Stimulated activated naive CD8-positive, alpha-beta T cell treated with anti-CD3 and anti-CD28 coated beads, Interleukin-15, amount 100 ng/mL, for 72 hours (primary cell): ENCODE results near the gene CD300A.

Experiments
- ATAC-seq: fragments of 150-1000 bp; cut with Tn5 transposase; 2 replicates; pipeline ENCODE4 v1.10.0; 2021; ENCODE audit warnings: mild to moderate bottlenecking, moderate library complexity
- DNase-seq, 2 donors: peaks; one replicate each; pipeline ENCODE4 v3.0.0; 2021 to 2022
- H3K27ac Mint-ChIP-seq, 2 donors: one replicate each; pipeline ENCODE4 v1.8.0; 2022; ENCODE audit warnings: mild to moderate bottlenecking in 2 of 2, mixed read lengths in 2 of 2, moderate library complexity in 2 of 2
- H3K27me3 Mint-ChIP-seq: one replicate; pipeline ENCODE4 v1.8.0; 2022; ENCODE audit warnings: mixed read lengths
- H3K4me1 Mint-ChIP-seq: one replicate; pipeline ENCODE4 v1.8.0; 2022; ENCODE audit warnings: mild to moderate bottlenecking, mixed read lengths
- H3K4me3 Mint-ChIP-seq, 2 donors: one replicate each; pipeline ENCODE4 v1.8.0; 2022; ENCODE audit warnings: mild to moderate bottlenecking in 2 of 2, mixed read lengths in 2 of 2, moderate library complexity in 1 of 2
- H3K9me3 Mint-ChIP-seq, 2 donors: one replicate each; pipeline ENCODE4 v1.8.0; 2022; ENCODE audit warnings: mixed read lengths in 2 of 2

The CD300A gene

DNA sequence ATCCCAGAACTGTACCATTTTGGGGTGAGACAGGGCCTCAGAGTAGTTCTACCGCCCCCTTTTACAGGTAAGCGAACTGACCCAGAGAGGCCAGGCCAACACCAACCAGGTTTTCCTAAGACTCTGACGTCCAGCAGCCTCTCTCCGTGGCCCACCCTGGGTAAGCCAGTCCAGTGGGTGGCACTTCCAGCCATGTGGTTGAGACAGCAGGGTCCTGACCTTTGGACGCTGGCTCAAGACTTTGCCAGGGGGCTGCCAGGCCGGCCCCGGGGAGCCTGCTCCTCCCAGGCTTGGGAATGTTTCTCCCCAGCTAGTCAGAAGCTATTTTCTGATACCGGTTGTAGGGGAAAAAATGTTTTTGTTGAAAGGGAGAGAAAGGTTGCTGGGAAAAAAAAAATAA lies 17.7 kb upstream of the CD300A start:
- no peak overlapping the region for H3K27ac Mint-ChIP-seq
- peaks cover 26% of the 10 kb centered on the region for H3K27me3 Mint-ChIP-seq
- no peaks in the 10 kb centered on the region for H3K9me3 Mint-ChIP-seq
- DNase-seq: no peak
- H3K4me1 Mint-ChIP-seq: peaks cover 33% of the 10 kb centered on the region
- no peak overlapping the region for H3K4me3 Mint-ChIP-seq
- ATAC-seq: no peak

DNA sequence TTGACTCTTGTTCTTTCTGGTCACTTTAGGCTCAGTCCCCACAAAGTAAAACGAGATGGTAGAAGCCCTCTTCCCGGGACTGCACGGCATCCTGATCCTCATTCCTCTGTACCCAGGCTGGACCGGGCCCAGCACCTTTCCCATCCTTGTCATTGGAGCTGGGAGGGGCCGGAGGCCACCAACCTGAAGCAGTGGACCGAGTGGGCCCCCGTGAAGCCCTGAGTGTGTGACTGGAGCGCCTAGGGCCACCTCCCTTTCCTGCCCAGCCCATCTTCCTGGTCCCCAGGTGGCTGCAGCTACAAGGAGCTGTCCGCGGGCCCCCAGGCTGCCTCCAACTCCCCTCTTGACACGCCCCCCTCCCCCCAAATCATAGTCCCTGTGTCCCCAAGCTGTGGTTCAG lies 17.1 kb upstream of the CD300A start:
- H3K27ac Mint-ChIP-seq: no peak overlapping the region
- peaks cover 36% of the 10 kb centered on the region for H3K4me1 Mint-ChIP-seq
- no peak for DNase-seq
- H3K27me3 Mint-ChIP-seq: peaks cover 20% of the 10 kb centered on the region
- no peak overlapping the region for H3K4me3 Mint-ChIP-seq
- no peaks in the 10 kb centered on the region for H3K9me3 Mint-ChIP-seq
- ATAC-seq: no peak

DNA sequence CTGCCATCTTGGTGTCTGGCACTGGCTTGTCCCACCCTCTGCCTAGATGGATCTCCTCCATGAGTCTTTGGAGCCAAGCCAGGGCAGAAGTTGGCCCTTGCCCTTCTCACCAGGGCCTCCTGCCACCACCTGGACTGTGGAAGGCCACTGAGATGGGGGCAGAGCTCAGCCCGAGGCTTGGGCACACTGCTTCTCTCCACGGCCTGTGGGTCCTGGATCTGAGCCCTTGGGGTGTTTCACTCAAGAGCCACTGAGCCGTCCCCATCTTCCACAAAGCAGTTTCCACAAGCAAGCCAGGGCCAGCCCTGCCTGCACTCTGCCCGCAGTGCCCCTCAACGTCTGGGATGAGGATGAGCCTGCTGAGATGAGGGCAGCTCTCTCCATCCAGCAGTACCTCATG lies 16.7 kb upstream of the CD300A start:
- DNase-seq: no peak
- peaks cover 15% of the 10 kb centered on the region for H3K27me3 Mint-ChIP-seq
- H3K4me1 Mint-ChIP-seq: peaks cover 40% of the 10 kb centered on the region
- no peak for ATAC-seq
- H3K4me3 Mint-ChIP-seq: no peak overlapping the region
- H3K27ac Mint-ChIP-seq: no peak overlapping the region
- no peaks in the 10 kb centered on the region for H3K9me3 Mint-ChIP-seq

DNA sequence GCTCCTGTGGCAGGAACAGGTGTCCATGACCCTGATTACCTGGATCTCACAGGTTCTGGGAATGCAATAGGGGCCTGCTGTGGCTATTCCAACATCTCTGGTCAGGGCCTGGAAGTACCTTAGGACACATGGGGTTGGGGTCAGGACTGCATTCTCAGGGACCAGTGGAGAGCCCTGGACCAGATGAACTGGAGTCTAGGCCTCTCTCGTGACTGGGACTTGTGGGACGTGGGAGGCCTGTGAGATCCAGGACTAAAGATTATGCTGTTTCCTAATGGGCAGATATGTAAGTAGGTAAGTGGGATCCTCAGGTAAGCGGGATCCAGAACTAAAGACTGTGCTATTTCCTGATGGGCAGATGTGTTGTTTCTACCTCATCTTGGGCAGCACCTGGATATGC lies 16.2 kb upstream of the CD300A start:
- Mint-ChIP-seq H3K27me3 (peaks cover 14% of the 10 kb centered on the region), H3K27ac (no peak overlapping the region), H3K9me3 (no peaks in the 10 kb centered on the region), H3K4me1 (peaks cover 43% of the 10 kb centered on the region), H3K4me3 (no peak overlapping the region)
- ATAC-seq: no peak
- DNase-seq: no peak

DNA sequence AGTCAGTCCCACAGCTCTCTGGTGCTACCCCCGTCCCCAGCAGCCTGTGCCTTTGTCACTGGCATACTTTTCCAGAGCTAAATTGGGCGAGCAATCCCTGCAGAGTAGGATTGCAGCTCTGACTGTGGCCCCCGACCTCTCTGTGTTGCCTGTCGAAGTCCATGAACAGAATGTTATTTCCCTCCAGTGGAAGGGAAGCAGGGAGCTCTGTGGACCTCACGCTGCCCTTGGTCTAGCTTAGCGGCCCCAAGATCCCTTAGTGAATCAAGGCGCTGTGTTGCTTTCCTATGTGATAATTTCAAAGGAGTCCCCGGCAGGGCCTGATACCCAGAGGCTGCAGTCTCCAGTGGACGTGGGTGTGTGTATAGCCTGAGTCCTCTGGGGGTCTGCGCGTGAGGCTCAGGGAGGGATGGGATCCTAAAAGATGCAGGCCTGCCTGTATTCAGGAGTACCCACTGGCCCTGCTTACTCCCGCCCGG lies 15.5 kb upstream of the CD300A start:
- no peak overlapping the region for H3K4me3 Mint-ChIP-seq
- H3K27ac Mint-ChIP-seq: no peak overlapping the region
- DNase-seq (no peak), ATAC-seq (no peak)
- no peaks in the 10 kb centered on the region for H3K9me3 Mint-ChIP-seq
- peaks cover 41% of the 10 kb centered on the region for H3K4me1 Mint-ChIP-seq
- peaks cover 14% of the 10 kb centered on the region for H3K27me3 Mint-ChIP-seq

DNA sequence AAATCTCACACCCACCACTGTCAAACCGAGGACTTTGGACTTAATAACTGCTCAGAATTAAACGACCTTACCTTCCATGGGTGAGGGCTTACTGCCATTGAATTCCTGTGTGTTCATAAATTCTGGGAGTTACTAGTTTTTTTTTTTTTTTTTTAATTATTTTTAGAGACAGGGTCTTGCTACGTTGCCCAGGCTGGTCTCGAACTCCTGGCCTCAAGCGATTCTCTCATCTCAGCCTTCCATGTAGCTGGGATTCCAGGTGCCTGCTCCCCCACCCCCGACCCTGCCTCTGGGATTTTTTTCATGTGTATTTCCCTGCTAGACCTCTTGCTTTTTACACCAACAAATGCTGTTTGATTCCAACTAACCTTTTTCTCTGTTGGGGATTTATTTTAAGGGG lies 14.9 kb upstream of the CD300A start:
- Mint-ChIP-seq H3K4me3 (no peak overlapping the region), H3K27me3 (peaks cover 14% of the 10 kb centered on the region), H3K4me1 (peaks cover 35% of the 10 kb centered on the region), H3K9me3 (no peaks in the 10 kb centered on the region), H3K27ac (no peak overlapping the region)
- ATAC-seq: no peak
- no peak for DNase-seq

DNA sequence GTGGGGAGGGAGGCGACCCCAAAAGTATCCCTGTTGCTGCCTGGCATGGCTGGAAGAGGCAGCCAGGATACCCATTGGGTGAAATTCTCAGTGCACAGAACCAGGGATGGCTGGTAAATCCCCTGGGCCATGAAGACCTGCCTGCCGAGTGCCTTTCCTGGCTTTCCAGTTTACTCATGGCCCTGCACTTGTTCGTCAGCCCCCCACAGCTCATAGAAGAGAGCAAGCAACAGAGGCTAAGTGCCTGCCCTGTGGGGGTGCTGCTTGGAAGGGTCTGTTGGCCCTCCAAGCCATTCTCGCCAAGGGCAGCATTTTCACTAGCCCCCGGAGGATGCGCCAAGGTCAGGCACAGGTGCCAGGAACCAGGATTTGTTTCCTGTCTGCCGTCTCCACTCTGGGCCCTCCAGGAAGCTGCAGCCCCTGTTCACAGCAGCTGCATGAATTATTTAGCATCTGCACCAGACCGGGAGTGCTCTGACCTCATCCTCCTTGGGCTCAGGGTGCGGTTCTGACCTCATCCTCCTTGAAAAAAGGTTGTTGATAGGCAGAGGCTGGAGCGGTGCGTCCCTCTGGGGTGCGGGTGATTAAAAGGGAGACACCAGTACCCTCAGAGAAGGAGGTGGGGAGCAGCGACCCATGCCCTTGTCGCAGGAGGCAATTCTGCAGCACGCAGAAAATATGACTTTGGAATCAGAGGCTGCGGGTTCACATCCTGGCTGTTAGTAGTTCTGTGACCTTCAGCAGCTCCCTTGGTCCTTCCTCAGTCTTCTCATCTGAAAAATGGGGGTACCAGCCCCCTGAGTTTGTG lies 14.2 kb upstream of the CD300A start:
- no peaks in the 10 kb centered on the region for H3K9me3 Mint-ChIP-seq
- ATAC-seq (no peak), DNase-seq (no peak)
- H3K27me3 Mint-ChIP-seq: peaks cover 14% of the 10 kb centered on the region
- H3K4me3 Mint-ChIP-seq: no peak overlapping the region
- no peak overlapping the region for H3K27ac Mint-ChIP-seq
- H3K4me1 Mint-ChIP-seq: peaks cover 33% of the 10 kb centered on the region

DNA sequence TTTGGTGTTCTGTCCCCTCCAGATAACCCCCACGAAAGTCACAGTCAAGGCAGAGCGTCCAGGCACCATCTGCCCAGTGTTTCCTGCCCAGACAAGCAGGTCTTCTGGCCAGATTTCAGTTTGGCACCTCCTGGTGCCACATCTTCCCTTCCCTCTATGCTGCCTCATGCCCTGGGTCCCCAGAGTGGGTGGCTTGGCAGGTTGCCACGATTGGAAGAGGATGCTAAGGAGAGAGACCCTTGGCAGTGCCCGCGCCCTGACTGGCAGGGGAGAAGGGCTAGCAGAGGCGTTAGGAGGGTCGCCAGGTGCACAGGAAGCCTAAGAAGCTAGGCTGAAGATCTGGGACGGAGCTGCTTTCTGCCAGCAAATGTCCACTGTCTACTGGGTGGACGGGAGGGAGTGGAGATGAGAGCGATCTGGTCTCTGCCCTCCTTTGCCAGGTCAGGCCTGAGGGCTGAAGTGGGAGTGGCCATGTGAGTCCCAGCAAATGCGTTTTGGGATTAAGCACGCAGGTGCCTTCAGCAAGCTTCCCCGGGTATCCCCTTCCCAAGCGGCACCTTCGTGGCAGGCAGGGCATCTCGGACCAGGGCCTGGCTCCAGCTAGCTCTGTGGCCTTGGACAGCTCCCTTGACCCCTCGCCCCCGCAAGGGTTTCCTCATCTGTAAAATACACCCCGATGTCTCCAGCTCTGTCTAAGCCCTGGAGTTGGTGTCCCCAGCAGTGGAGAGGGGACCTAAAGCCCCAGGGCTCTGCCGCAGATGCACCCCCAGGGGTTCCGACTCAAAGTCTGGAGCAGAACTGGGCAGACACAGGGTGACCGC lies 13.4 kb upstream of the CD300A start:
- no peak overlapping the region for H3K27ac Mint-ChIP-seq
- peak overlapping the region; percentile 9 to 51 for H3K4me3 Mint-ChIP-seq
- H3K4me1 Mint-ChIP-seq: peaks cover 37% of the 10 kb centered on the region
- no peaks in the 10 kb centered on the region for H3K9me3 Mint-ChIP-seq
- peaks cover 14% of the 10 kb centered on the region for H3K27me3 Mint-ChIP-seq
- DNase-seq: no peak
- ATAC-seq: peak; percentile 1

DNA sequence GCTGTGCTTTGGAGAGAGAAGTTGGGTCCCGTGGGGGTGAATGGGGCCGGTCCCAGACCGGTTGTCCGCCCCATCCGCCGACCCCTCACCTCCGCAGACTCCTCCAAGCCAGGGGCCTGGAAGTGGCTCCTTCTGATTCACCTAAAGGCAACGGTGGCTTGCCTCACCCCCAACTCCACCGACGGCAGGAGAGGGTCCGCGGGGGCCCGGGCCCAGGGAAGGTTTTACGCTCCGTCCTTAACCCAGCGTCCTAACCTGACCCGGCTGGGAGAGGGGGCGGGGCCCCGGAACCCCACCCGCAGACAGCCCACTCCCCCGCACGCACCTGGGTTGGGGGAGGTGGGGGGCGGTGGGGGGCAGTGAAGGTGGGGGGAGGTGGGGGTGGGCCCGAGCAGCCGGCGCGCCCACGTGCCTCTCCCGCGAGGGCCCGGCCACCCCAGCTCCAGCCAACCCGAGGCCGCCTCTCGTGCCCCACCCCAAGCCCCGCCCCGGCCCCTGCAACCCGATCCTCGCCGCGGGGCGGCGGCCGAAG lies 12.7 kb upstream of the CD300A start:
- Mint-ChIP-seq H3K9me3 (no peaks in the 10 kb centered on the region), H3K27me3 (peaks cover 14% of the 10 kb centered on the region), H3K4me1 (peaks cover 37% of the 10 kb centered on the region), H3K4me3 (peak overlapping the region; percentile 51 to 55), H3K27ac (no peak overlapping the region)
- DNase-seq (peak in 1 of 2 donors; percentile 67), ATAC-seq (peak; percentile 94)

DNA sequence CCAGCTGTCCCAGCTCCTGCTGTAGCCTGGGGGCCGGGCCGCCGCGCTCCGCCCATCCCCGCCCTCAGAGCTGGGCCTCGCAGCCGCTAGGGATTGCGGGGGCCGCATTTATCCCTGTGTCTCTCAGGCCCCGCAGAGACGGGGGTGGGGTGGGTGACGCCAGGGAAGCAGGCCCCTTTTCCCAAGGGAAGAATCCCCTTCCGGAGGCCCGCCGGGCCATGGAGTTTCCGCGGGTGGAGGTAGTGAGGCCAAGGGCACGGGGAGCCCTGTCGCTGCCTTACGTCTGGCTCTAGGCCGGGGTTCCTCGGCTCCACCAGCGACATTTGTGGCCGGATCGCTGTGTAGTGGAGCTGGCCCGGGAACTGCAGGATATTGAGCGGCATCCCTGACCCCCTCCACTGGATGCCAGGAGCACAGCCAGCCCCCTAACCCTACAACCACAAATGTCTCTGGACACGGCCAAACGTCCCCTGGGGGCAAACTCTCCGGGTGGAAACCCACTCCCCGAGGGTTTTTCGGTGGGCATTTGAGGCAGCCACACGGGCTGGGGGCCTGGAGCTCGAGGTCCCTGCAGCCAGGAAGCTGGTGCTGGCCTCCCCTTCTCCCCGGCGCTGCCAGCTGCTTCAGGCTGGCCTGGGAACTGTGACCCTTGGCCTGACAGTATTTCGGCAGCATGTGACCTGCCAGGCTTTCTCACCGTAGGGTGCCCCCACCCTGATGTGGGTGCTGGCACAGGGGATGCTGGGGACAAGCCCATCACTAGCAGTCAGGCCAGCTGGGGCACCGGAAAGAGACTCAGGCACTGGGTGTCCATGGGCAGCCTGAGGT lies 12.0 kb upstream of the CD300A start:
- peak in 1 of 2 donors; percentile 74 for DNase-seq

DNA sequence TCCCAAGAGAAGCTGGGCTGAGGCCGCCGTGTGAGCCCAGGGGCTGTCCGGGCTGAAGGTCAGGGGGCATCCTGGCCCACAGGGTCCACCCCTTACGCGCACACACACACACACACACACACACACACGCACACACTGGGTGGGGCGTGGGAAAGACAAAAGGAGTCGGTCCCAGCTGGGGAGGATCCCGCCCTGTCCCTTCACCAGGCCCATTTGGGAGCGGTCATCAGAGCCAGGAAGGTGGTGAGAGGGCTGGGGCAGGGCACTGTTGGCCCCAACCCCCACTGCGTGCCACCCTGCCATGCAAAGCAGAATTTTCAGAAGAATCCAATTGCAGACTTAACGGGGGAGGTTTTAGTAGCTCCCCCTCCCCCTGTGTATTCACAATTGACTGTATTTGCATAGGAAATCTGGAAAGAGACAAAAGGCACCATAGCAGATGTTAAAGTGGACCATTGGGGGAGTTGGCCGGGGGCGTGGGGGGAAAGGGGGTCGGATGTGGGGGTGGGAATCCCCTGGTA lies 11.3 kb upstream of the CD300A start:
- H3K9me3 Mint-ChIP-seq: no peaks in the 10 kb centered on the region
- H3K27ac Mint-ChIP-seq: no peak overlapping the region
- peaks cover 37% of the 10 kb centered on the region for H3K4me1 Mint-ChIP-seq
- peaks cover 14% of the 10 kb centered on the region for H3K27me3 Mint-ChIP-seq
- no peak for ATAC-seq
- H3K4me3 Mint-ChIP-seq: peak overlapping the region in 1 of 2 donors; percentile 3
- no peak for DNase-seq

More for the DNA sequence above, 12.0 kb upstream of the CD300A start:
- Mint-ChIP-seq H3K9me3 (no peaks in the 10 kb centered on the region), H3K4me1 (peaks cover 37% of the 10 kb centered on the region), H3K27me3 (peaks cover 14% of the 10 kb centered on the region), H3K4me3 (peak overlapping the region; percentile 55 to 61), H3K27ac (no peak overlapping the region)
- peak; percentile 36 for ATAC-seq

DNA sequence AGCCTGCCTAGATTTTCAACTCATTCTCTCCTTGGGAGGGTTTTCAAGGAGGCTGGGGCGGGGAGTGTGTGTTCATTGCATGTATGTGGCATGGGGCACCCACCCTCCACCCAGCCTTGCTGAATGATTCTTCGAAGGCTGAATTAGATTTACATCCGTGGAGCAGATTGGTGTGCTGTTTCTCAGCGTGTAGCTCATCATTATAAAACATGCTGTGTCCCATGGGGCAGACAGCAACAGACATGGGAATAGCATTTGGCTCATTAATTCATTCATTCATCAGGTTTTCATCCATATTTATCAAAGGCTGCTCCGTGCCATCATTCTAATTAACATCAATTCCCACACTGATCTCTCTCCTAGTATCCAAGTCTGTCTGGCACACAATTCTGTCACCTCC lies 10.6 kb upstream of the CD300A start:
- Mint-ChIP-seq H3K4me3 (no peak overlapping the region), H3K27me3 (peaks cover 14% of the 10 kb centered on the region), H3K27ac (no peak overlapping the region), H3K4me1 (peaks cover 37% of the 10 kb centered on the region), H3K9me3 (no peaks in the 10 kb centered on the region)
- ATAC-seq: no peak
- DNase-seq: no peak

DNA sequence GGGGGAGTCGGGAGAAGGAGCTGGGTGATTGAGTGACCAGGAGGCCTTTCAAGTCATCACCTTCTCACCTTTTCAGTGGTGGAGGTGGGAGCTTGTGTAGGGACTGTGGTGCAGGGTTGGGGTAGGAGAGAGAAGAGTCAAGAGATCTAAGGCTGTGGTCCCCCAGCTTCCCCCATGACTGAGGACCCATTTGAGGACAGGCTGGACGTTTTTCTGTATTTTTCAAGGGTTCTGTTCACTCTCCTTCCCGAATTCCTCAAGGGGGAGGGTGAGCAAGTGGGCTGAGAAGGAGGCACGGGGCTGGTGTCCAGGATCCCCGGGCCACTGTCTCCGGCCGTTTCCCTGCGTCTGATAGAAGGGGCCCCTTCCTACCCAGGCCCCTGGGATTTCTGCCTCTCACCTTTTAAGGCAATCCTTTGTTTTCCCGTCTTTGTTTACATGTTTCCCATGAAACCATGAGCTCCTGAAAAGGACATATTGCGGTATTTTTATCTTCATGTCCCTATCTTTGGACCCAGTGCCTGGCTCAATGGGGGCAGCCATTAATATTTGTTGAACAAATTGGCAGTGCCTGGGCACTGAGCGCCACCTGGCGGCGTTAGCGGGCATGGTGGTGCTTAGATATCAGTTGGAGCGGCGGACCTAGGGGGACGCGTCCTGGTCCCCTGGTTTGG lies 9.2 kb upstream of the CD300A start:
- no peak overlapping the region for H3K4me3 Mint-ChIP-seq
- peak overlapping the region in 1 of 2 donors; percentile 78 for H3K27ac Mint-ChIP-seq
- no peaks in the 10 kb centered on the region for H3K9me3 Mint-ChIP-seq
- ATAC-seq (peak; percentile 41), DNase-seq (peak; percentile 77 to 79)
- peaks cover 39% of the 10 kb centered on the region for H3K4me1 Mint-ChIP-seq
- peaks cover 14% of the 10 kb centered on the region for H3K27me3 Mint-ChIP-seq

DNA sequence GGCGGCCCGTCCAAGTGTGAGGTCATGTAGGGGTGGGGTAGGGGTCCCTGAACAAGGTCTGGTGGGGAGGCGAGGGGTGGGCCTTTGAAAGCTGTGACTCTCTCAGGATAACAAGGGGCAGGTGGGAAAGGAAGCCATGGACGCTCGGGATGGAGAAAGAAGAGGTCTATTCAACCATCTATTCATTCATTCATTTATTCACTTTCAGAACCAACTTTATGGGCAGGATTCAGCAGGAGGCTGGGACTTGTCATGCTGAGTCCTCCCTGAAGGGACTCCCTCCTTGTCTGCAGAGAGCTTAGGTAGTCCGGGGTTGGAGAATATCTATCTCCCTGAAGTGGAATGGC lies 8.6 kb upstream of the CD300A start:
- Mint-ChIP-seq H3K9me3 (no peaks in the 10 kb centered on the region), H3K27ac (no peak overlapping the region), H3K4me3 (no peak overlapping the region), H3K4me1 (peaks cover 39% of the 10 kb centered on the region), H3K27me3 (peaks cover 9% of the 10 kb centered on the region)
- DNase-seq (no peak), ATAC-seq (no peak)

DNA sequence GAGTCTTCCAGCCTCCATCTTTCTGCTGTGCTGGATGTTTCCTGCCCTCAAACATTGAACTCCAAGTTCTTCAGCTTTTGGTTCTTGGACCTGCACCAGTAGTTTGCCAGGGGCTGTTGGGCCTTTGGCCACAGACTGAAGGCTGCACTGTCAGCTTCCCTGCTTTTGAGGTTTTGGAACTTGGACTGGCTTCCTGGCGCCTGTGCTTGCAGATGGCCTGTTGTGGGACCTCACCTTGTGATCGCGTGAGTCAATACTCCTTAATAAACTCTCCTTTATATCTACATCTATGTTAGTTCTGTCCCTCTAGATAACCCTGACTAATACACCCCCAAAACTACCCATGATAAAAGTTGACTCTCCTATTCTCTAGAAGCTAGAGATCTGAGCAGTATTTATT lies 7.6 kb upstream of the CD300A start:
- H3K9me3 Mint-ChIP-seq: no peaks in the 10 kb centered on the region
- H3K4me1 Mint-ChIP-seq: peaks cover 40% of the 10 kb centered on the region
- H3K4me3 Mint-ChIP-seq: no peak overlapping the region
- DNase-seq: no peak
- ATAC-seq: no peak
- no peaks in the 10 kb centered on the region for H3K27me3 Mint-ChIP-seq
- H3K27ac Mint-ChIP-seq: no peak overlapping the region
